Skeletal muscle satellite cell (primary cell): ENCODE results near the gene CASTOR1. TPM values are rescaled to one million over a fixed set of nuclear protein-coding genes. Genes with fewer than 3 reads are reported as not detected.
"Not testable (repeated sequence)": the region's sequence is repeated elsewhere in the genome, so short reads cannot be mapped to it uniquely, and the experiment has no call there.

Experiments used
- H3K27me3 ChIP-seq: 2 replicates; pipeline ENCODE4 v1.7.0; 2013; ENCODE audit warnings: low read length; ENCODE audit not compliant: control insufficient read depth, insufficient read depth
- H3K36me3 ChIP-seq: 2 replicates; pipeline ENCODE4 v1.7.0; 2013; ENCODE audit warnings: mild to moderate bottlenecking, control low read depth, low read length; ENCODE audit not compliant: insufficient read depth
- H3K4me1 ChIP-seq: 2 replicates; pipeline ENCODE4 v1.7.0; 2013; ENCODE audit warnings: low read length; ENCODE audit not compliant: control insufficient read depth, insufficient read depth
- H3K4me2 ChIP-seq: 2 replicates; pipeline ENCODE4 v1.7.0; 2013; ENCODE audit warnings: mild to moderate bottlenecking, low read length
- H3K4me3 ChIP-seq: 2 replicates; pipeline ENCODE4 v1.7.0; 2013; ENCODE audit warnings: low read length
- H3K9ac ChIP-seq: 2 replicates; pipeline ENCODE4 v1.7.0; 2013; ENCODE audit warnings: mild to moderate bottlenecking, low read depth, low read length, moderate library complexity
- H3K9me3 ChIP-seq: replicated peaks from 2 replicates; pipeline ENCODE4 v1.7.0; 2013; ENCODE audit warnings: mild to moderate bottlenecking, control low read depth, low read length
- total RNA-seq: library from RNA; depleted of rRNA; stranded (reverse); fragments of >200 nt; gene quantifications from 2 replicates; pipeline ENCODE4 v1.2.3, GENCODE V29; 2012; rRNA removed

CASTOR1 gene
- 2.0 and 5.7 TPM in 2 replicates for total RNA-seq

DNA sequence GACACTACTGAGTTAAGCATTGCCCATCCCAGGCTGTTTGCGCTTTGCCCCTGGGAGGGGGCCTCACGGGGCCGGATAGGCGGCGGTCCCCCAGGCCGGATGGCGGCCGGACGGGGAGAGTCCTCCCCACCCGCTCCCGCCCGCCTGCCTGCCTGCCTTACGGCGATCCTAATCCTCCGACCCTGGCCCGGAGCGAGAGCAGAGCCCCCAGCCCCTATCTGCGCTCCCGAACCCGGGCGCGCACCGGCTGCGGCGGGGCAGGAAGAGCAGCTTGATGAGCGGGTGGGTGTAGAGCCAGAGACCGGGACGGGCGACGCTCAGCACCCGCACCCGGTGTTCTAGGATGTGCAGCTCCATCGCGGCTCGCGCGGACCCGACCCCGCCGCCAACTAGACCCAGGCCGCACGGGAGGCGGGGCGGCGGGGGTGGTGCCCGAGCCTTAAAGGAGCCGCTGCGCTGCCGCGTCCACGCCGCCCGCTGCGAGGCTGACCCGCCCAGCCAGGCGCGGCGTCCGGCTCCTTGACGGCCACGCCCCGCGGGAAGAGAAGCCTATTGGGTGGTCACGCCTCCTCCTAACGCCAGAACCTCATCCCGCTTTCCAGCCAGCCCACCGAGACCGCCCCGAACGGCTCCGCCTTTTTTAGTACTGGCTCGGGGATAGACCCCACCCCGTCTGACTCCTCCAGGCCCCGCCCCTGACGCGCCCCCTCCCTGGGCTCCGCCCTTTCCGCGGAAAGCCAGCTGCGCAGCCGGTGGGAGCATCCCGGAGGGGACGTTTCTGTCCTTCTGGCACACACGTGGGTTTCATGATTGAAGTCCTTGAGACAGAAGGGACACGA, at the start of gene CASTOR1:
CASTOR1 (minus strand) TSS at position 365 of the 839 bp plus-strand sequence; CDS start at position 357, 8 bp downstream.
- peaks cover 24% of the 10 kb centered on the region for H3K36me3 ChIP-seq
- peaks cover 31% of the 10 kb centered on the region for H3K4me1 ChIP-seq
- H3K9me3 ChIP-seq = no peaks in the 10 kb centered on the region
- H3K9ac ChIP-seq = peak within 1 kb of the TSS; percentile 85
- H3K4me2 ChIP-seq = peak within 1 kb of the TSS; percentile 99
- H3K4me3 ChIP-seq = peak within 1 kb of the TSS; percentile 91
- H3K27me3 ChIP-seq = no peaks in the 10 kb centered on the region

DNA sequence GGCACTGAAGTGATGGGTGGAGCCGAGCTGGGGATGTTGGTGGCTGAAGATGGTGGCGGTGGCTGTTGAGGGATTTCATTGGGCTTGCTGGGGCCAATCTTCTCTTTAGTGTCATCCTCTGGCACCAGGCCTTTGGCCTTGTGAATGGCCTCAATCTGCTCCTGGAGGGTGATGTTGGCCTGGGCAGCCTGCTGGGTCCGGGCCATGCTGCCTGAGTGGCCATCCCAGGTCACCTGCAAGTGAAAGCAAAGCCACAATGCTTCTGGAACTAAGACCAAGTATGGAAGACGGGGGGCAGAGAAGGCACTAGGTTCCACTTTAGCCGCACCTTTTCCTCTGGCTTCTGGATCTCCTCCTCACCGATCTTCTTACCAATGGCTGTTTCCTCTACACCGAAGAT, 49.5 kb upstream of the CASTOR1 start:
- Histone ChIP-seq H3K9ac (no peak overlapping the region), H3K4me3 (no peak overlapping the region), H3K9me3 (no peaks in the 10 kb centered on the region), H3K36me3 (peaks cover 96% of the 10 kb centered on the region), H3K4me2 (no peak overlapping the region), H3K4me1 (no peaks in the 10 kb centered on the region), H3K27me3 (no peaks in the 10 kb centered on the region)

DNA sequence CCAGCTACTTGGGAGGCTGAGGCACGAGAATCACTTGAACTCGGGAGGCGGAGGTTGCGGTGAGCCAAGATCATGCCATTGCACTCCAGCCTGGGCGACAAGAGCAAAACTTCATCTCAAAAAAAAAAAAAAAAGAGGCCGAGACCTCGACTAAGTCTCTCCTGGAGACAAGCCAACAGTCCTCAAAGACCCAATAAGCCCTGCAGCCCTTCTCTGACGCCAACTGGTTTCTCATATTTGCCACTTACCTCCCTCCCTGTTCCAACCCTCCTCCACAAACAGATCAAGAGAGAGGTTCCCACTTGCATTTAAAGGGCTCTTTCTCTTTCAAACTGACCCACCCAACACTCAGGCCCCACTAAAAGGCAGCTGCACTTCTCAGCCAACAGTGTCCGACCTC, 49.0 kb upstream of the CASTOR1 start:
- not testable (repeated sequence) for H3K27me3 ChIP-seq, H3K9ac ChIP-seq, H3K4me2 ChIP-seq, H3K9me3 ChIP-seq, H3K4me3 ChIP-seq, H3K4me1 ChIP-seq
- peaks cover 96% of the 10 kb centered on the region for H3K36me3 ChIP-seq

DNA sequence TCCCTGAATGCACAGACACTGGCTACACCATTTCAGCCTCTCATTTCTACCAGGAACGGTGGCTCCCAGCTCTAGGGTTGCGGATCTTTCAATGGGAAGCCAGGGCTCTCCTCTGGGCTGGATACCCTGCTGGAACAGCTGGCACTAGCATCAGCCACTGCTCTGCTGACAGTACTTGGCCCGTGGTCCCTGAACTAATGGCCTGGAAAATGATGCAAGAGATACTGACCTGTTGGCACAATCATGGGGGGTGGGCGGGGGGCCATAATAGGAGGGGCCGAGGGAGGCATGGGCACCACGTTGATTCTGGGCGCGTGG, 48.1 kb upstream of the CASTOR1 start:
- Histone ChIP-seq H3K9me3 (no peaks in the 10 kb centered on the region), H3K4me3 (no peak overlapping the region), H3K36me3 (peaks cover 96% of the 10 kb centered on the region), H3K4me2 (no peak overlapping the region), H3K27me3 (no peaks in the 10 kb centered on the region), H3K4me1 (no peaks in the 10 kb centered on the region), H3K9ac (no peak overlapping the region)

DNA sequence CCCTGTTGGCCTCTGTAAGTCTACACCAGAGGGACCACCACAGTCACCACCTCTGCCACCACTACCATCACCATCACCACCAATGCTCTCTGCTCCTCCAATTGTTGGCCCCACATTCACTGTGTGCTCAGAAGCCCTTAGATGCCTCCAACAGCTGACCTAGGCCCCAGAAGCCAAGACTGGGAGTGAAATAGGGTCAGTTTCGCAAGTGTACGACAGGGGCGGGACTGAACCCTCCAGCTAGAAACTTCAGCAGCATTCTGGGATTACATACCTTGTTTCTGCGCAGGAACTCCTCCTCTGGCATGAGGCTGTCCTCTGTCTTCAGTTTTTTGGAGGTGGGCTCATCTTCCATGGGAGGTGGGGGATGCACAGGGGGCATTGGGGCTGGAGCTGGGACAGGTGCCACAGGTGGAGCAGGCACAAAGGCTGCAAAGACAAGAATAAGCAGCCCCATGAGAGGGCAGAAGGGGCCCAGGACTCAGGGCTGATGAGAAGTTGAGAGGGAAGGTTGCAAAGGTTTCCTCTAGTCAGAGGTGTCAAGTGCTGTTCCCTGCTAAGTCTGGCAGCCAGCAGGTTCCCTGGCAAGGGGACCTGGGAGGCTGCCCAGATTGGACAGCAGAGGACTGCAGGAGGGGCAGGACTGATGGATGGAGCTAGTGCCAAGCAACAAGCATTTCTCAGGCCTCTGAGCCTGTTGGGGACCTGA, 47.6 kb upstream of the CASTOR1 start:
- H3K36me3 ChIP-seq = peaks cover 94% of the 10 kb centered on the region
- no peaks in the 10 kb centered on the region for H3K9me3 ChIP-seq
- H3K4me3 ChIP-seq = no peak overlapping the region
- no peaks in the 10 kb centered on the region for H3K4me1 ChIP-seq
- no peaks in the 10 kb centered on the region for H3K27me3 ChIP-seq
- no peak overlapping the region for H3K4me2 ChIP-seq
- no peak overlapping the region for H3K9ac ChIP-seq

DNA sequence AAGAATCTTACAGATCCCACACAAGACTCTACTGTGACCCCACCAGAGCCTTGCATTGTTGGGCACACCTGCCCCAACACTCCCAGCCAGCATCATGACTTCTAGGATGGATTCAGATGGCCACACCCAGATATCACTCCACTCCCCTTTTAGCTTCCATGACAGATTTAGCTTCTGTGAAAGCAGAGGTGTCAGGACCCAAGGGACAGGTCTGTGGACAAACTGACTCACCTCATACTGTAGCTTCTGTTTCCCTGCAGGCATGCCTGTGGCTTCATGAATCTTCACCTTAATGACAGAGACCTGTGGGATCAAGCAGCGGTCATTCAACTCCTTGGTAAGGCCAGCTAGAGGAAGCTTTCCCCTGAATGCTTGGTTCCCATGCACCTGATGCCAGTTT, 45.9 kb upstream of the CASTOR1 start:
- peaks cover 86% of the 10 kb centered on the region for H3K36me3 ChIP-seq
- no peak overlapping the region for H3K9ac ChIP-seq

DNA sequence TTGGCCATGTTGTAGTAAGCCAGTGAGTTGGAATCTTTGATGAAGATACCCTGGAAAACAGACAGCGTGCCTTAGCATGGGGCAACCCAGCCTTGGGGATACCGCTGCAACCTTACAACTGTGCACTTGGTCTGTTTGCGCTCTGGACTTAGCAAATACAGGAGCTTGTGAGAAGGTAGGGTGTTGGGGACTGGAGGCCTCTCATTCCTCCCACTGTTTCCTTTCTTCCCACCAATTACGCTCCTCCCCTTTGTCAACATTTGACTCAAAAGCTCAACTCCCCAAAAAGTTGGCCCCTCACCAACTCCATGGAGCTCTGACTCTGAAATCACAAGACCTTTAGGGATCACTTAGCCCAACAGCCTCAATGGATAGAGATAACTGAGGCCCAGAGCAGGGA, 45.3 kb upstream of the CASTOR1 start:
- Histone ChIP-seq H3K27me3 (no peaks in the 10 kb centered on the region), H3K4me2 (no peak overlapping the region), H3K36me3 (peaks cover 80% of the 10 kb centered on the region), H3K4me1 (no peaks in the 10 kb centered on the region), H3K4me3 (no peak overlapping the region), H3K9me3 (no peaks in the 10 kb centered on the region), H3K9ac (no peak overlapping the region)

More for the DNA sequence above, 45.9 kb upstream of the CASTOR1 start:
- Histone ChIP-seq H3K27me3 (no peaks in the 10 kb centered on the region), H3K4me1 (no peaks in the 10 kb centered on the region), H3K9me3 (no peaks in the 10 kb centered on the region), H3K4me3 (no peak overlapping the region), H3K4me2 (no peak overlapping the region)

DNA sequence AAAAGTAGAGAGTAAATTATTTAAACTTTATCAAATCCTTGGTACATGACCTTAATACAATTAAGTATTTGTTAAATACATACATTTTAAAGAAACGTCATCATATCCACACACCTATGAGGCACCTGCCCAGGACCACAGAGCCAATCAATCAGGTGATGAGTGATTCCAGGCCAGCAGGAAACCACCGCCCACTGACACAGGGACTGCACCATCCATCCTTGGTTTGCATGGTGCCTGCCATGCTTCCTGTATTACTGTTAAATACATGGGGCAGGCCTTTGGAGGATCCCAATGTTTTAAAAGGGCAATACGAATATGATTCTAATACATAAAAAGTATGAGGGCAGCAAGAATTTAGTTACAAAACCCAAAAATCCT, 44.4 kb upstream of the CASTOR1 start:
- H3K36me3 ChIP-seq = peaks cover 71% of the 10 kb centered on the region

DNA sequence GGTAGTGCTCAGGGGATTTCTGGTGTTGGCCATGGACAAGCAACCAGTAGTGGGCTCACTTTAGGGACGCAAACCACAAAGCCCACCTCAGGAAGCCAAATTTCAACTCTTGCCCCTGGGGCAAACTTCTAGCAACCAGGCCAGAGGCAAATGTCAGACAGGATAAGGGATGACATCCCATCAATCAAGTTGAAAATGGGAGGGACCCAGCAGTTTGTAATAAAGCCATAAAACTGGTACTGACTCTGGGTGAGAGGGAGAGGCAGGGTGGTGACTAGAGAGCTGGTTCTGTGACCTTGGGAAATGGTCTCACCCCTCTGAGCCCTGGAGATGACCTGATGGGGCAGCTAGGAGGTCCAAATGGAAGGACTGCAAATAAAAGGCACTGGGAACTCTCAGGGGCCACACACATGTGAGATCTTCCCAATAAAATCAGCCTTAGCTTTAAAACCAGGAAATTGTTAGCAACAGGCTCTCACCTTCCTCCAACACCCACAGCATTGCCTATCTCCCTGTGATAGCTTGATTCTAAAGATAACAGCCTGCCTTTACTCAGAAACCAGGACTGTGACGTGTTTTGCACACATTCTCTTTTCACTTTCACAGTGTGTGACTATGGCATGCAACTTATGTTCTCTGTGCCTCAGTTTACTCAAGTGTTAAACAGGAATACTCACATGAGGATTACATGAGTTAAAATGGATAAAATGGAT, 43.8 kb upstream of the CASTOR1 start:
- no peak overlapping the region for H3K4me3 ChIP-seq
- peaks cover 67% of the 10 kb centered on the region for H3K36me3 ChIP-seq
- no peaks in the 10 kb centered on the region for H3K27me3 ChIP-seq
- no peaks in the 10 kb centered on the region for H3K4me1 ChIP-seq
- H3K4me2 ChIP-seq = no peak overlapping the region
- H3K9me3 ChIP-seq = no peaks in the 10 kb centered on the region
- no peak overlapping the region for H3K9ac ChIP-seq

More for the DNA sequence above, 44.4 kb upstream of the CASTOR1 start:
- H3K27me3 ChIP-seq = no peaks in the 10 kb centered on the region
- no peak overlapping the region for H3K4me3 ChIP-seq
- no peak overlapping the region for H3K4me2 ChIP-seq
- H3K4me1 ChIP-seq = no peaks in the 10 kb centered on the region
- no peak overlapping the region for H3K9ac ChIP-seq
- H3K9me3 ChIP-seq = no peaks in the 10 kb centered on the region

DNA sequence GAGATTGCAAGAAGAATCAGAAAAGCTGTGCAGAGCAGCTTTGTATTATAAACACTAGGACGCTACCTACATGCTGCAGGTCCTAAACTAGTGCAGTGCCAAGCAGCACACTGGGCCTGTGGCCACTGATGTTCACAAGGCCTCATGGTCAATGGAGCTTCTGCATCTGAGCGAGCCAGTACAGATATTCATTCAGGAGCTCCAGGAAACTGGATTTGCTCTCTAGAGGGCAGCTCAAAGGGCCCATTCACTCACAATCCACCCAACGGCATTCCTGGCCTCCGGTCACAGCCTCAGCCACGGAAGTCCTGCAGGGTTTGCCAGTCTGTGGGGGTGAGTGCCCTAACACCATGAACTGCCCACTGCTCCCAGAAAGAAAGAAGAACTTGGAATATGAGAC, 43.2 kb upstream of the CASTOR1 start:
- Histone ChIP-seq H3K4me1 (no peaks in the 10 kb centered on the region), H3K9ac (no peak overlapping the region), H3K9me3 (no peaks in the 10 kb centered on the region), H3K36me3 (peaks cover 61% of the 10 kb centered on the region), H3K4me3 (no peak overlapping the region), H3K4me2 (no peak overlapping the region), H3K27me3 (no peaks in the 10 kb centered on the region)

DNA sequence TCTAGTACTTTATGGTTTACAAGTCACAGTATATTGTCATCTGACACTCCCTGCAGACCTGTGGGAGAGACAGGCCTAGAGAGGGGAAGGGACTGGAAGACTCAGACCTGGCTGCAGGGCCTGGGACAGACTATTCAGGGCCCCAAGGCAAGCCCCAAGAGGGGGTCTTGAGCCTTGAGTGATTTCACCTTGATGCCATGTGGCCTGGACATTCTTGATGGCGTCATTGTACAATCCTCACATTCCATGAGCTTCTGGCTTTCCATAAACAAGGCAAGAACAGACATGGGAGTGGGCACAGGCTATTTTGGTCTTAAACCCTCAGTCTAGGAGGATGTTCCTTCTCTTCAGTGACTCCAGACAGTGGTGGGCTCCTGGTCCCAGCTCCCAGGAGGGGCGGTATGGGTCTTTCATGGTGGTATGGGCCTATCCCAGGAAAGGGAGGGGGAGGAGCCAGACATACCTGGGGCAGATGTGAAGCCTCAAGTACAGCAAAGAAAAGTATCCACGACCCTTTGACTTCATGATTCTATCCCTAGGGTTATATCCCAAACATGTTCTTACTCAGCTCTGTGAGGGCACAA, 39.3 kb upstream of the CASTOR1 start:
- H3K27me3 ChIP-seq = no peaks in the 10 kb centered on the region
- no peak overlapping the region for H3K4me3 ChIP-seq
- H3K36me3 ChIP-seq = peaks cover 22% of the 10 kb centered on the region
- H3K4me1 ChIP-seq = peaks cover 25% of the 10 kb centered on the region
- H3K9me3 ChIP-seq = no peaks in the 10 kb centered on the region
- H3K4me2 ChIP-seq = no peak overlapping the region
- no peak overlapping the region for H3K9ac ChIP-seq
